ENCODE results near the gene ZNF341. TPM values are rescaled to one million over a fixed set of nuclear protein-coding genes. Genes with fewer than 3 reads are reported as not detected.

Gene ZNF341
- polyA plus RNA-seq, 12 donors = 2.1 to 4.6 (median 2.7) TPM; not detected in 2

GRCh38 chr20:33824852-33825251 is 93.1 kb downstream of the ZNF341 start:
- no peak for DNase-seq

GRCh38 chr20:33825340-33826269 is 93.8 kb downstream of the ZNF341 start:
- no peak for DNase-seq

GRCh38 chr20:33826270-33826897 is 94.6 kb downstream of the ZNF341 start:
- DNase-seq = no peak

GRCh38 chr20:33827109-33827508 is 95.3 kb downstream of the ZNF341 start:
- no peak for DNase-seq

GRCh38 chr20:33827634-33828325 is 96.0 kb downstream of the ZNF341 start:
- no peak for DNase-seq

GRCh38 chr20:33828326-33828844 is 96.6 kb downstream of the ZNF341 start:
- no peak for DNase-seq

GRCh38 chr20:33828967-33829560 is 97.3 kb downstream of the ZNF341 start:
- DNase-seq = no peak

- no peak for DNase-seq
Measured at GRCh38 chr20:33829636-33830035, 97.8 kb downstream of the ZNF341 start.

GRCh38 chr20:33830371-33830770 is 98.6 kb downstream of the ZNF341 start:
- no peak for DNase-seq

- peak; percentile 31 for DNase-seq
Measured at GRCh38 chr20:33832103-33832804, 100.5 kb downstream of the ZNF341 start.

GRCh38 chr20:33833333-33833732 is 101.5 kb downstream of the ZNF341 start:
- no peak for DNase-seq

- no peak for DNase-seq
Measured at GRCh38 chr20:33835615-33836172, 103.9 kb downstream of the ZNF341 start.

- no peak for DNase-seq
Measured at GRCh38 chr20:33836277-33836676, 104.5 kb downstream of the ZNF341 start.

- no peak for DNase-seq
Measured at GRCh38 chr20:33837096-33837830, 105.5 kb downstream of the ZNF341 start.

- no peak for DNase-seq
Measured at GRCh38 chr20:33838035-33838864, 106.5 kb downstream of the ZNF341 start.

- DNase-seq = no peak
Measured at GRCh38 chr20:33839591-33839990, 107.8 kb downstream of the ZNF341 start.

- no peak for DNase-seq
Measured at GRCh38 chr20:33840160-33840559, 108.4 kb downstream of the ZNF341 start.

GRCh38 chr20:33840759-33841435 is 109.1 kb downstream of the ZNF341 start:
- no peak for DNase-seq

- DNase-seq = no peak
Measured at GRCh38 chr20:33841436-33841799, 109.6 kb downstream of the ZNF341 start.
